HepG2 (cell line): ENCODE measurements around the gene MTIF3. TPM values are rescaled to one million over a fixed set of nuclear protein-coding genes. Genes with fewer than 3 reads are reported as not detected.

ENCODE experiments used
- ATAC-seq: fragments of 200-7000 bp; cut with Tn5 transposase; 3 replicates; pipeline ENCODE4 v1.9.1; 2020; ENCODE audit warnings: mild to moderate bottlenecking, moderate library complexity
- BruUV-seq: library from RNA; stranded (reverse); fragments of 400-500 nt; replicated peaks from 2 replicates; lab custom pipeline; 2021; lab: Mats Ljungman, UMichigan
- CTCF ChIA-PET: fragments of 300-600 bp; formaldehyde crosslinking; extraction: SDS; loops from one replicate; lab custom pipeline; 2021; ENCODE audit warnings: low total read pairs, inconsistent platforms, low intra/inter-chr PET ratio; lab: Yijun Ruan, JAX
- POLR2A ChIA-PET: fragments of 350-600 bp; sonication (Branson Sonifier 250); formaldehyde crosslinking; loops from one replicate; lab custom pipeline; 2020; ENCODE audit warnings: antibody characterized with exemption, inconsistent platforms; lab: Yijun Ruan, JAX
- DNase-seq: peaks from one replicate; pipeline ENCODE4 v3.0.0-alpha.2; 2015; ENCODE audit warnings: low spot score
- FAIRE-seq: peaks from 3 replicates; lab custom pipeline; 2011; peaks lifted over from hg19 to GRCh38; lab: Jason Lieb, UNC
- H2AFZ ChIP-seq: one replicate; pipeline ENCODE4 v1.6.1; 2011; ENCODE audit warnings: low read length, inconsistent platforms
- H3K27ac ChIP-seq: fragments of 300-600 bp; 3 replicates; pipeline ENCODE4 v1.8.0; 2011; ENCODE audit warnings: mixed run types, mild to moderate bottlenecking, mixed read lengths, low read length, inconsistent platforms; ENCODE audit not compliant: insufficient read depth; ENCODE audit errors: extremely low read length
- H3K27me3 ChIP-seq, 2 experiments: fragments of 200-600 bp in 1 of 2; 2 replicates in 1 of 2; 3 replicates in 1 of 2; pipeline versions ENCODE4 v1.6.0 to v1.8.0; 2011; ENCODE audit warnings: low read length in 2 of 2, mild to moderate bottlenecking in 2 of 2, moderate library complexity in 2 of 2, inconsistent platforms in 1 of 2; ENCODE audit not compliant: insufficient read depth in 2 of 2, control insufficient read depth in 1 of 2
- H3K36me3 ChIP-seq, 2 experiments: fragments of 200-600 bp in 1 of 2; replicated peaks in 1 of 2; 2 replicates in 1 of 2; 3 replicates in 1 of 2; pipeline versions ENCODE4 v1.5.1 to v1.8.0; 2011; ENCODE audit warnings: low read length in 2 of 2, inconsistent platforms in 1 of 2; ENCODE audit not compliant: insufficient read depth in 2 of 2, control insufficient read depth in 1 of 2
- H3K4me1 ChIP-seq: 2 replicates; pipeline ENCODE4 v1.5.1; 2012; ENCODE audit warnings: low read length, inconsistent platforms; ENCODE audit not compliant: insufficient read depth
- H3K4me2 ChIP-seq: 2 replicates; pipeline ENCODE4 v1.6.0; 2011; ENCODE audit warnings: low read depth, low read length, inconsistent platforms
- H3K4me3 ChIP-seq, 3 experiments: fragments of 200-600 bp in 1 of 3; sonication (generic), shearing (Covaris generic) in 1 of 3; replicated peaks in 1 of 3; 2 replicates each; pipeline ENCODE4 v1.5.1; 2011 to 2016; ENCODE audit warnings: low read length in 3 of 3, inconsistent platforms in 2 of 3, low read depth in 2 of 3, mild to moderate bottlenecking in 2 of 3, control low read depth in 1 of 3, mixed read lengths in 1 of 3; ENCODE audit not compliant: insufficient read depth in 1 of 3
- H3K79me2 ChIP-seq: one replicate; pipeline ENCODE4 v1.6.1; 2011; ENCODE audit warnings: low read length, inconsistent platforms; ENCODE audit not compliant: insufficient read depth
- H3K9ac ChIP-seq: 2 replicates; pipeline ENCODE4 v1.6.0; 2011; ENCODE audit warnings: mild to moderate bottlenecking, low read depth, low read length, inconsistent platforms; ENCODE audit not compliant: insufficient read depth
- H3K9me3 ChIP-seq: 2 replicates; pipeline ENCODE4 v1.5.1; 2012; ENCODE audit warnings: mild to moderate bottlenecking, low read length
- H4K20me1 ChIP-seq: 2 replicates; pipeline ENCODE4 v1.6.0; 2011; ENCODE audit warnings: inconsistent platforms, mild to moderate bottlenecking, low read length, moderate library complexity; ENCODE audit not compliant: insufficient read depth
- GTF3A ChIP-seq: sonication (generic); formaldehyde crosslinking; conservative IDR thresholded peaks from 2 replicates; pipeline ENCODE4 v1.4.0; 2020; ENCODE audit warnings: mild to moderate bottlenecking, missing genetic modification reagents
- KDM5B ChIP-seq: sonication (generic); formaldehyde crosslinking; IDR thresholded peaks from 2 replicates; pipeline ENCODE4 v1.4.0; 2020; ENCODE audit warnings: missing genetic modification reagents, mild to moderate bottlenecking, borderline replicate concordance
- PAXIP1 ChIP-seq: sonication (generic); formaldehyde crosslinking; conservative IDR thresholded peaks from 2 replicates; pipeline ENCODE4 v1.4.0; 2020; ENCODE audit warnings: mild to moderate bottlenecking, missing genetic modification reagents, moderate library complexity
- RFXANK ChIP-seq: IDR thresholded peaks from 2 replicates; pipeline ENCODE4 v1.6.1; 2016
- RORA ChIP-seq: sonication (generic); formaldehyde crosslinking; IDR thresholded peaks from 2 replicates; pipeline ENCODE4 v1.5.0; 2020; ENCODE audit warnings: mild to moderate bottlenecking, missing genetic modification reagents, moderate library complexity
- RXRA ChIP-seq: sonication (generic); formaldehyde crosslinking; IDR thresholded peaks from 2 replicates; pipeline ENCODE4 v1.5.1; 2020; ENCODE audit warnings: missing genetic modification reagents
- SPEN ChIP-seq: sonication (generic); formaldehyde crosslinking; IDR thresholded peaks from 2 replicates; pipeline ENCODE4 v1.5.1; 2020; ENCODE audit warnings: low read depth, mild to moderate bottlenecking, missing genetic modification reagents
- ZNF20 ChIP-seq: sonication (generic); formaldehyde crosslinking; IDR thresholded peaks from 2 replicates; pipeline ENCODE4 v1.4.0; 2020; ENCODE audit warnings: mild to moderate bottlenecking, moderate library complexity, missing genetic modification reagents
- ZNF207 ChIP-seq: fragments of 450-650 bp; IDR thresholded peaks from 2 replicates; pipeline ENCODE4 v1.6.1; 2016; ENCODE audit warnings: antibody characterized with exemption, borderline replicate concordance
- ZNF766 ChIP-seq: sonication (generic); formaldehyde crosslinking; IDR thresholded peaks from 2 replicates; pipeline ENCODE4 v1.5.0; 2020; ENCODE audit warnings: missing genetic modification reagents, borderline replicate concordance
- WGBS: methylation state at CpG from one replicate; pipeline ENCODE4 v1.1.6; 2017; ENCODE audit warnings: low lambda C conversion rate; 5-methylcytosine and 5-hydroxymethylcytosine counted together
- in situ Hi-C: cut with HindIII; loops from 2 replicates; pipeline ENCODE4 v1.10.0; 2017; ENCODE audit warnings: low pct_unique_long_range_greater_than_20kb; ENCODE audit not compliant: extremely low pct_ligation_motif_present
- intact Hi-C: fragments of 100-400 bp; cut with micrococcal nuclease; formaldehyde crosslinking; loops from one replicate; pipeline ENCODE4 v1.10.0; 2022; ENCODE audit not compliant: unreplicated experiment
- polyA plus RNA-seq, 8 experiments: library from polyadenylated mRNA; depleted of rRNA in 3 of 8; stranded (reverse) in 7 of 8; unstranded in 1 of 8; fragments of >200 nt; fragmentation: Illumina TruSeq in 4 of 8; extraction: Trizol in 4 of 8; gene quantifications; 2 replicates each; pipeline versions ENCODE4 v1.2.1 to v1.2.3, GENCODE V29; 2011 to 2016; ENCODE audit warnings: low read depth in 4 of 8, missing spikeins in 1 of 8, mixed read lengths in 1 of 8; ENCODE audit not compliant: insufficient read depth in 1 of 8
- total RNA-seq, 5 experiments: library from RNA; depleted of rRNA; stranded (reverse); fragments of >200 nt; fragmentation: Illumina TruSeq; extraction: Trizol; gene quantifications; 2 replicates each; pipeline ENCODE4 v1.2.3, GENCODE V29; 2016; ENCODE audit warnings: low read depth in 1 of 5
- TF ChIP-seq, protein P1 (sequence below): sonication (generic); formaldehyde crosslinking; IDR thresholded peaks from 2 replicates; pipeline ENCODE4 v1.5.1; 2020; ENCODE audit warnings: mild to moderate bottlenecking, missing genetic modification reagents, moderate library complexity

MTIF3 gene
- total and polyA plus RNA-seq, 2 of the 13 experiments (the other 11 are each of a cell fraction or from before 2014, with no cell fraction given) = 33.7 to 40.6 TPM

DNA sequence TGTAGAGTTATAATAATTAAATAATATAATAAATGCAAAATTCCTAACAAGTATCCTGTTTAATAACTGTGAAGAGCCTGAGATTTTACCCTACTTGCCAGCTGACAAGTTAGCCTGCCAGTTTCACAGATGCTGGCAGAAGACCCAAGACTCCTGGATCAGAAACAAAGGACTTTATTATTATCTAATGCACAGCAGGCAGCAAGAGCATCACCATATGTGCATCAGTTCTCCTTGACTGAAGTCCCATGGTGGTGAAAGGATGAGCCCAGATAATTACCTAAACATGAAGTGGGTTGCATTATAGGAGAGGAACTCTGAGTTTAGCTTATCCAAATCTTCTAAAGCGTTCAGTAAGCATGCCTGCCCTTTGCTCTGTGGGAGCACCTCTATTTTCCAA lies 39.1 kb upstream of the MTIF3 start:
- H3K4me3 ChIP-seq = no peak overlapping the region
- H3K79me2 ChIP-seq = no peaks in the 10 kb centered on the region
- FAIRE-seq = no peak
- BruUV-seq = no TSS peak
- in situ Hi-C loops (loop anchor here (25.0 kb wide), 1 partner anchor 498 kb away; the partner anchor contains the start of gene URAD), intact Hi-C loops (no loop called here)
- no peak overlapping the region for H2AFZ ChIP-seq
- H3K9ac ChIP-seq = no peak overlapping the region
- peaks cover 0 to 5% of the 10 kb centered on the region in 2 experiments; a peak in 1 of 5 replicates for H3K27me3 ChIP-seq
- no peaks in the 10 kb centered on the region for H4K20me1 ChIP-seq
- no peaks in the 10 kb centered on the region for H3K36me3 ChIP-seq
- no peak overlapping the region for H3K27ac ChIP-seq
- CTCF ChIA-PET = no interaction called here
- POLR2A ChIA-PET = no interaction called here
- no peak for DNase-seq
- H3K4me1 ChIP-seq = no peaks in the 10 kb centered on the region
- ATAC-seq = no peak
- H3K4me2 ChIP-seq = no peak overlapping the region
- 6% methylated on average over 1 of the region's 1 CpG for WGBS
- H3K9me3 ChIP-seq = no peaks in the 10 kb centered on the region
- no peak for TF ChIP-seq ZNF766 (CRISPR knock-in tag)

DNA sequence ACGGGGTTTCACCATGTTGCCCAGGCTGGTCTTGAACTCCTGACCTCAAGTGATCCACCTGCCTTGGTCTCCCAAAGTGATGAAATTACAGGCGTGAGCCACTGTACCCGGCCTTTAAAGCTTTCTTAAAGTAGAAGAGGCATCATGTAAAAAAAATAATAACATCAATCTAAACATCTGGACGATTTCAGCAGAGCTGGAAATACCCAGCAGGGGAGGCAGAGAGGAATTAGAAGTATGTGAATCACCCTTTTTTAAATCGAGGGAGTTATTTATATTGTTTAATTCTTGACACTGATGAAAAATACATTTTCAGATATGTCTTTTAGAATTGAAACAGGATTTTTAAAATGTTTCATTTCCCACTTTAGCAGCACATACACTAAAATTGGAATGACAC lies 37.4 kb upstream of the MTIF3 start:
- WGBS = 6% methylated on average over 5 of the region's 5 CpGs
- Histone ChIP-seq H3K9me3 (no peaks in the 10 kb centered on the region), H3K9ac (no peak overlapping the region), H3K4me2 (no peak overlapping the region), H2AFZ (no peak overlapping the region), H3K79me2 (no peaks in the 10 kb centered on the region), H4K20me1 (no peaks in the 10 kb centered on the region), H3K27ac (no peak overlapping the region), H3K36me3 (no peaks in the 10 kb centered on the region), H3K27me3 (0 out of 5 replicates have a peak, but pooled peaks cover 0 to 3% of the 10 kb centered on the region in 2 experiments), H3K4me1 (no peaks in the 10 kb centered on the region), H3K4me3 (no peak overlapping the region)
- ChIA-PET CTCF (no interaction called here), POLR2A (no interaction called here)
- intact Hi-C loops (no loop called here), in situ Hi-C loops (loop anchor here (25.0 kb wide), 1 partner anchor 500 kb away; the partner anchor contains the start of gene URAD)
- FAIRE-seq = no peak
- DNase-seq = no peak
- BruUV-seq = no TSS peak
- ATAC-seq = no peak
- TF ChIP-seq RFXANK (CRISPR knock-in tag) (no peak), RORA (no peak), RXRA (no peak), GTF3A (CRISPR knock-in tag) (no peak), KDM5B (CRISPR knock-in tag) (no peak), ZNF20 (CRISPR knock-in tag) (no peak), ZNF207 (no peak), SPEN (CRISPR knock-in tag) (no peak), PAXIP1 (CRISPR knock-in tag) (no peak)
- TF ChIP-seq, protein P1, sequence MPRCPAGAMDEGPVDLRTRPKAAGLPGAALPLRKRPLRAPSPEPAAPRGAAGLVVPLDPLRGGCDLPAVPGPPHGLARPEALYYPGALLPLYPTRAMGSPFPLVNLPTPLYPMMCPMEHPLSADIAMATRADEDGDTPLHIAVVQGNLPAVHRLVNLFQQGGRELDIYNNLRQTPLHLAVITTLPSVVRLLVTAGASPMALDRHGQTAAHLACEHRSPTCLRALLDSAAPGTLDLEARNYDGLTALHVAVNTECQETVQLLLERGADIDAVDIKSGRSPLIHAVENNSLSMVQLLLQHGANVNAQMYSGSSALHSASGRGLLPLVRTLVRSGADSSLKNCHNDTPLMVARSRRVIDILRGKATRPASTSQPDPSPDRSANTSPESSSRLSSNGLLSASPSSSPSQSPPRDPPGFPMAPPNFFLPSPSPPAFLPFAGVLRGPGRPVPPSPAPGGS = no peak
